Cardiac muscle cell (in vitro differentiated cells and primary cell): ENCODE measurements around the gene GID4. TPM values are rescaled to one million over a fixed set of nuclear protein-coding genes. Genes with fewer than 3 reads are reported as not detected.

ENCODE experiments used
- DNase-seq, 2 donors: peaks; one replicate each; pipeline versions ENCODE4 v3.0.0 to v3.0.0-alpha.2; 2010 to 2017; ENCODE audit warnings: low read depth in 1 of 2, low spot score in 1 of 2
- H3K27ac ChIP-seq: fragments of 200-600 bp; sonication (generic); 2 replicates; pipeline ENCODE4 v1.5.1; 2016
- H3K27me3 ChIP-seq: fragments of 200-600 bp; sonication (generic); 2 replicates; pipeline ENCODE4 v1.6.0; 2016; ENCODE audit warnings: control low read depth
- H3K36me3 ChIP-seq: fragments of 200-600 bp; sonication (generic); 2 replicates; pipeline ENCODE4 v1.5.1; 2016; ENCODE audit warnings: control low read depth
- H3K4me1 ChIP-seq: fragments of 200-600 bp; sonication (generic); 2 replicates; pipeline ENCODE4 v1.8.1; 2017; ENCODE audit warnings: low read depth, mild to moderate bottlenecking, mixed run types
- H3K4me3 ChIP-seq: fragments of 200-600 bp; sonication (generic); 2 replicates; pipeline ENCODE4 v1.5.1; 2016; ENCODE audit warnings: mild to moderate bottlenecking
- H3K9me3 ChIP-seq: fragments of 200-600 bp; sonication (generic); 2 replicates; pipeline ENCODE4 v1.5.1; 2017; ENCODE audit warnings: low read depth, mild to moderate bottlenecking, control low read depth
- CTCF ChIP-seq: IDR thresholded peaks from 2 replicates; pipeline ENCODE4 v1.5.1; 2012; ENCODE audit warnings: low read depth, mild to moderate bottlenecking, low read length
- polyA plus RNA-seq: library from polyadenylated mRNA; unstranded; fragments of >200 nt; fragmentation: Nextera tagmentation; extraction: Ambion mirVana; gene quantifications from 2 replicates; pipeline ENCODE4 v1.2.1, GENCODE V29; 2016
- total RNA-seq: library from RNA; depleted of rRNA; stranded (reverse); fragments of >200 nt; gene quantifications from 2 replicates; pipeline ENCODE4 v1.2.3, GENCODE V29; 2016

Gene GID4
- total RNA-seq (9.8 and 10.7 TPM in 2 replicates), polyA plus RNA-seq (9.9 and 12.7 TPM in 2 replicates)

GRCh38 chr17:18038861-18039534, at the start of gene GID4, which contains the start of gene ATPAF2:
TSS of gene GID4 (plus strand) at chr17:18039408. CDS start at chr17:18039465, 57 bp downstream.
TSS of gene ATPAF2 (minus strand) at chr17:18039168. CDS start at chr17:18039013, 155 bp downstream.
- peak; percentile 100 for DNase-seq
- Histone ChIP-seq H3K4me1 (peaks cover 12% of the 10 kb centered on the region), H3K27ac (peak within 1 kb of the TSS; percentile 2), H3K9me3 (no peaks in the 10 kb centered on the region), H3K27me3 (no peaks in the 10 kb centered on the region), H3K36me3 (no peaks in the 10 kb centered on the region), H3K4me3 (peak within 1 kb of the TSS; percentile 77)
- TF ChIP-seq CTCF = no peak

GRCh38 chr17:17989618-17990017, 49.6 kb upstream of the GID4 start:
- no peak for TF ChIP-seq CTCF
- no peak for DNase-seq
- H3K4me3 ChIP-seq = no peak overlapping the region
- no peak overlapping the region for H3K27ac ChIP-seq
- peaks cover 12% of the 10 kb centered on the region for H3K4me1 ChIP-seq
- H3K9me3 ChIP-seq = no peaks in the 10 kb centered on the region
- no peaks in the 10 kb centered on the region for H3K27me3 ChIP-seq
- no peaks in the 10 kb centered on the region for H3K36me3 ChIP-seq

GRCh38 chr17:17990282-17990681, 48.9 kb upstream of the GID4 start:
- Histone ChIP-seq H3K4me3 (no peak overlapping the region), H3K4me1 (peaks cover 18% of the 10 kb centered on the region), H3K36me3 (no peaks in the 10 kb centered on the region), H3K27me3 (no peaks in the 10 kb centered on the region), H3K9me3 (no peaks in the 10 kb centered on the region), H3K27ac (no peak overlapping the region)
- no peak for DNase-seq
- TF ChIP-seq CTCF = no peak

GRCh38 chr17:17993366-17993765, 45.8 kb upstream of the GID4 start:
- Histone ChIP-seq H3K4me1 (peaks cover 17% of the 10 kb centered on the region), H3K27ac (no peak overlapping the region), H3K9me3 (no peaks in the 10 kb centered on the region), H3K36me3 (no peaks in the 10 kb centered on the region), H3K27me3 (no peaks in the 10 kb centered on the region), H3K4me3 (no peak overlapping the region)
- TF ChIP-seq CTCF = no peak
- DNase-seq = no peak

GRCh38 chr17:17993852-17994251, 45.4 kb upstream of the GID4 start:
- no peak overlapping the region for H3K4me3 ChIP-seq

More at GRCh38 chr17:17993852-17994251, 45.4 kb upstream of the GID4 start:
- DNase-seq = no peak
- Histone ChIP-seq H3K27me3 (no peaks in the 10 kb centered on the region), H3K4me1 (peaks cover 13% of the 10 kb centered on the region), H3K36me3 (no peaks in the 10 kb centered on the region), H3K9me3 (no peaks in the 10 kb centered on the region), H3K27ac (no peak overlapping the region)
- TF ChIP-seq CTCF = no peak
